ENCODE data around the gene IKZF4. TPM values are rescaled to one million over a fixed set of nuclear protein-coding genes. Genes with fewer than 3 reads are reported as not detected.
A peak's percentile ranks its signal among the peaks of the same experiment; 100 is the strongest.
"Not testable (repeated sequence)": the region's sequence is repeated elsewhere in the genome, so short reads cannot be mapped to it uniquely, and the experiment has no call there.

IKZF4 gene
- 1.1 and 3.0 TPM in 2 replicates for total RNA-seq
- polyA plus RNA-seq (2012), result 5.1 TPM

- no peak for DNase-seq (ENCODE audit: low read depth)
Observed at GRCh38 chr12:56020423-56021184, at the start of gene IKZF4. Gene IKZF4 (plus strand): TSS chr12:56021043. CDS start chr12:56021494, 451 bp downstream.

- DNase-seq (ENCODE audit: low read depth), result peak; percentile 23
Observed at GRCh38 chr12:55972042-55972441, 48.8 kb upstream of the IKZF4 start.

- DNase-seq (ENCODE audit: low read depth), result no peak
Observed at GRCh38 chr12:55972456-55972855, 48.4 kb upstream of the IKZF4 start.

- no peak for DNase-seq (ENCODE audit: low read depth)
Observed at GRCh38 chr12:55972911-55973598, 47.8 kb upstream of the IKZF4 start.

- peak; percentile 100 for DNase-seq (ENCODE audit: low read depth)
Observed at GRCh38 chr12:55973599-55974307, 47.1 kb upstream of the IKZF4 start, which contains the start of gene RAB5B. Gene RAB5B (plus strand): TSS chr12:55974078. CDS start chr12:55986961, 12,883 bp downstream.

- peak; percentile 49 for DNase-seq (ENCODE audit: low read depth)
Observed at GRCh38 chr12:55974308-55974730, 46.5 kb upstream of the IKZF4 start.

- no peak for DNase-seq (ENCODE audit: low read depth)
Observed at GRCh38 chr12:55978393-55978792, 42.5 kb upstream of the IKZF4 start.

- DNase-seq (ENCODE audit: low read depth), result no peak
Observed at GRCh38 chr12:55979069-55979468, 41.8 kb upstream of the IKZF4 start.

GRCh38 chr12:55981882-55982281 lies 39.0 kb upstream of the IKZF4 start:
- DNase-seq (ENCODE audit: low read depth), result not testable (repeated sequence)

- no peak for DNase-seq (ENCODE audit: low read depth)
Observed at GRCh38 chr12:55982319-55982936, 38.4 kb upstream of the IKZF4 start.

GRCh38 chr12:55983232-55983842 lies 37.5 kb upstream of the IKZF4 start:
- no peak for DNase-seq (ENCODE audit: low read depth)

- no peak for DNase-seq (ENCODE audit: low read depth)
Observed at GRCh38 chr12:55984861-55985260, 36.0 kb upstream of the IKZF4 start.

GRCh38 chr12:55985341-55985740 lies 35.5 kb upstream of the IKZF4 start:
- DNase-seq (ENCODE audit: low read depth), result no peak

- not testable (repeated sequence) for DNase-seq (ENCODE audit: low read depth)
Observed at GRCh38 chr12:55985976-55986375, 34.9 kb upstream of the IKZF4 start.

- no peak for DNase-seq (ENCODE audit: low read depth)
Observed at GRCh38 chr12:55991110-55991509, 29.7 kb upstream of the IKZF4 start.

- no peak for DNase-seq (ENCODE audit: low read depth)
Observed at GRCh38 chr12:55993230-55993853, 27.5 kb upstream of the IKZF4 start.

GRCh38 chr12:55995366-55995765 lies 25.5 kb upstream of the IKZF4 start:
- DNase-seq (ENCODE audit: low read depth), result no peak

GRCh38 chr12:55996201-55996714 lies 24.6 kb upstream of the IKZF4 start:
- DNase-seq (ENCODE audit: low read depth), result peak; percentile 75

- DNase-seq (ENCODE audit: low read depth), result peak; percentile 98
Observed at GRCh38 chr12:55996715-55997534, 23.9 kb upstream of the IKZF4 start, which contains the start of gene SUOX. Gene SUOX (plus strand): TSS chr12:55997276. CDS start chr12:56002222, 4,946 bp downstream.
